ENCODE results near the gene C16orf96.
A peak's percentile ranks its signal among the peaks of the same experiment; 100 is the strongest.

The C16orf96 gene

GRCh38 chr16:4601036-4601863 is 45.1 kb downstream of the C16orf96 start:
- Histone ChIP-seq H3K27me3 (ENCODE audit: insufficient read depth, poor library complexity, severe bottlenecking) (no peaks in the 10 kb centered on the region), H3K4me3 (replicated peaks; ENCODE audit: insufficient read depth, low read length) (no peak overlapping the region), H3K27ac (replicated peaks) (no peak overlapping the region)
- peak in 1 of 2 experiments; percentile 64 for DNase-seq (ENCODE audit: low read depth in 1 of 2, low spot score in 1 of 2)
- TF ChIP-seq SPI1 (IDR thresholded peaks at IDR 0.05; ENCODE audit: borderline replicate concordance, low read depth) = no peak
- no peak for TF ChIP-seq REST (IDR thresholded peaks at IDR 0.05; ENCODE audit: insufficient replicate concordance, low read depth)
- no peak for TF ChIP-seq CTCF (IDR thresholded peaks at IDR 0.05; ENCODE audit: insufficient read depth, low read length)
- TF ChIP-seq GABPA (IDR thresholded peaks at IDR 0.05; ENCODE audit: low read depth) = no peak
- TF ChIP-seq POLR2AphosphoS5 (IDR thresholded peaks at IDR 0.05; ENCODE audit: low read depth) = no peak

GRCh38 chr16:4601864-4602186 is 45.7 kb downstream of the C16orf96 start:
- Histone ChIP-seq H3K4me3 (replicated peaks; ENCODE audit: insufficient read depth, low read length) (no peak overlapping the region), H3K27me3 (ENCODE audit: insufficient read depth, poor library complexity, severe bottlenecking) (no peaks in the 10 kb centered on the region), H3K27ac (replicated peaks) (no peak overlapping the region)
- no peak for DNase-seq (ENCODE audit: low read depth in 1 of 2, low spot score in 1 of 2)
- TF ChIP-seq POLR2AphosphoS5 (IDR thresholded peaks at IDR 0.05; ENCODE audit: low read depth) (no peak), REST (IDR thresholded peaks at IDR 0.05; ENCODE audit: insufficient replicate concordance, low read depth) (no peak), CTCF (IDR thresholded peaks at IDR 0.05; ENCODE audit: insufficient read depth, low read length) (no peak), GABPA (IDR thresholded peaks at IDR 0.05; ENCODE audit: low read depth) (no peak), SPI1 (IDR thresholded peaks at IDR 0.05; ENCODE audit: borderline replicate concordance, low read depth) (no peak)

- Histone ChIP-seq H3K27me3 (ENCODE audit: insufficient read depth, poor library complexity, severe bottlenecking) (no peaks in the 10 kb centered on the region), H3K27ac (replicated peaks) (no peak overlapping the region), H3K4me3 (replicated peaks; ENCODE audit: insufficient read depth, low read length) (no peak overlapping the region)
- TF ChIP-seq REST (IDR thresholded peaks at IDR 0.05; ENCODE audit: insufficient replicate concordance, low read depth) (no peak), POLR2AphosphoS5 (IDR thresholded peaks at IDR 0.05; ENCODE audit: low read depth) (no peak)
- DNase-seq (ENCODE audit: low read depth in 1 of 2, low spot score in 1 of 2) = no peak
Observed at GRCh38 chr16:4602331-4602730, 46.2 kb downstream of the C16orf96 start.
